BE2C (cell line): ENCODE results near the gene IGLL5.

Source experiments
- DNase-seq: peaks from one replicate; pipeline ENCODE4 v3.0.0-alpha.2; 2020
- H3K27me3 ChIP-seq: fragments of 250-450 bp; sonication (Bioruptor Pico); 2 replicates; pipeline ENCODE4 v1.5.1; 2020; ENCODE audit warnings: mild to moderate bottlenecking
- H3K36me3 ChIP-seq: fragments of 250-450 bp; sonication (Bioruptor Pico); 2 replicates; pipeline ENCODE4 v1.5.1; 2020; ENCODE audit warnings: mild to moderate bottlenecking
- H3K4me1 ChIP-seq: fragments of 250-450 bp; sonication (Bioruptor Pico); 2 replicates; pipeline ENCODE4 v1.5.1; 2020
- H3K4me3 ChIP-seq: 2 replicates; pipeline ENCODE4 v1.5.1; 2011; ENCODE audit warnings: low read depth, low read length
- H3K9me3 ChIP-seq: fragments of 250-450 bp; sonication (Bioruptor Pico); 2 replicates; pipeline ENCODE4 v1.5.1; 2020
- TF ChIP-seq, protein P1 (sequence below): IDR thresholded peaks from 2 replicates; pipeline ENCODE4 v1.5.1; 2012; ENCODE audit warnings: mild to moderate bottlenecking, low read depth, low read length

IGLL5 gene

GRCh38 chr22:22945195-22945594 is 57.6 kb downstream of the IGLL5 start:
- TF ChIP-seq, protein P1, sequence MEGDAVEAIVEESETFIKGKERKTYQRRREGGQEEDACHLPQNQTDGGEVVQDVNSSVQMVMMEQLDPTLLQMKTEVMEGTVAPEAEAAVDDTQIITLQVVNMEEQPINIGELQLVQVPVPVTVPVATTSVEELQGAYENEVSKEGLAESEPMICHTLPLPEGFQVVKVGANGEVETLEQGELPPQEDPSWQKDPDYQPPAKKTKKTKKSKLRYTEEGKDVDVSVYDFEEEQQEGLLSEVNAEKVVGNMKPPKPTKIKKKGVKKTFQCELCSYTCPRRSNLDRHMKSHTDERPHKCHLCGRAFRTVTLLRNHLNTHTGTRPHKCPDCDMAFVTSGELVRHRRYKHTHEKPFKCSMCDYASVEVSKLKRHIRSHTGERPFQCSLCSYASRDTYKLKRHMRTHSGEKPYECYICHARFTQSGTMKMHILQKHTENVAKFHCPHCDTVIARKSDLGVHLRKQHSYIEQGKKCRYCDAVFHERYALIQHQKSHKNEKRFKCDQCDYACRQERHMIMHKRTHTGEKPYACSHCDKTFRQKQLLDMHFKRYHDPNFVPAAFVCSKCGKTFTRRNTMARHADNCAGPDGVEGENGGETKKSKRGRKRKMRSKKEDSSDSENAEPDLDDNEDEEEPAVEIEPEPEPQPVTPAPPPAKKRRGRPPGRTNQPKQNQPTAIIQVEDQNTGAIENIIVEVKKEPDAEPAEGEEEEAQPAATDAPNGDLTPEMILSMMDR = no peak
- Histone ChIP-seq H3K4me3 (no peak overlapping the region), H3K9me3 (no peaks in the 10 kb centered on the region), H3K36me3 (no peaks in the 10 kb centered on the region), H3K27me3 (no peaks in the 10 kb centered on the region), H3K4me1 (peaks cover 7% of the 10 kb centered on the region; the same call in 1 of the 2 replicates)
- no peak for DNase-seq
